Measurements from ENCODE around the gene DPYD. TPM values are rescaled to one million over a fixed set of nuclear protein-coding genes. Genes with fewer than 3 reads are reported as not detected.

DPYD gene
- total RNA-seq, 1 experiment from 2014 or later: 12.8 TPM

DNA sequence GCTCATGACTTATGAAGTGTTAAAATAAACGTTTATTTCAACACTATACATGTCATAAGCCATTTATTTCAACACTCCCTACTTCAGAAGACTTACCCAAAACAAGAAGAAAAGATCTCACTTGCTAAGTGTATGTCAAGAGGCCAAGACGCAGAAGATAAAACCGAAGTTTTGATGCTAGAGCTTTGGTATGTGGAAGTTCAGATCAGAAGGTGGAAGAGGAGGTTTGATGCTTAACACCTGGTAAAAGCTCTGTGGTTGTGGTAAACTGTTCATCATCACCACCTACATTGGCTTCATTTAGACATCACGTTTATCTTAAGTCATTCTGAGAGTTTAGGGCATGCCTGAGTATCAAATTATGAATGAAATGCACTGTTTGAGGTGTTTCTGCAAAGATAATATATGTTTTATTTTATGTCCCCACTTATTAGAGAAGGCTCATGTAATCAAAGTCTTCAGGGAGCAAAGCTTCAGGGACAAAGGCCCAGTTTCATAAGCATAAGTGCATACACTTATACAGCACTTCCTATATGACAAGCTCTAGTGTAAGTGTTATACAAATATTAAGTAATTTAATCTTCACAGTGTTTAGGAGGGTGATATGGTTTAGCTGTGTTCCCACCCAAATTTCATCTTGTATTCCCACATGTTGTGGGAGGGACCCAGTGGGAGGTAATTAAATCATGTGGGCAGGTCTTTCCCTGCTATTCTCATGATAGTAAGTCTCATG lies 665.9 kb downstream of the DPYD start:
- CTCF ChIA-PET: no interaction called here
- no peak for DNase-seq
- Histone ChIP-seq H3K27ac (ENCODE audit: low read length) (no peak overlapping the region), H3K27me3 (ENCODE audit: low read length) (no peaks in the 10 kb centered on the region), H4K20me1 (ENCODE audit: low read length) (no peaks in the 10 kb centered on the region), H3K4me3 (ENCODE audit: low read length) (no peak overlapping the region), H3F3A (ENCODE audit: low read length, unreplicated experiment) (no peaks in the 10 kb centered on the region), H3K36me3 (ENCODE audit: low read depth, low read length) (no peaks in the 10 kb centered on the region), H3K4me2 (ENCODE audit: low read length) (no peak overlapping the region), H3K9me2 (replicated peaks; ENCODE audit: low read length) (no peaks in the 10 kb centered on the region), H3K4me1 (ENCODE audit: insufficient read depth, low read length) (no peaks in the 10 kb centered on the region), H3K9ac (ENCODE audit: low read length) (no peak overlapping the region), H3K79me2 (ENCODE audit: low read length) (no peaks in the 10 kb centered on the region), H3K9me3 (ENCODE audit: low read length) (no peaks in the 10 kb centered on the region), H2AFZ (ENCODE audit: low read length) (no peak overlapping the region)
- ATAC-seq: no peak
- POLR2A ChIA-PET (ENCODE audit: unreplicated experiment): no interaction called here
- TF ChIP-seq EZH2 (IDR thresholded peaks at IDR 0.05; ENCODE audit: low read length, unreplicated experiment): no peak
- TF ChIP-seq EZH2phosphoT487 (IDR thresholded peaks at IDR 0.05; ENCODE audit: borderline replicate concordance, low read length): no peak
- TF ChIP-seq, protein P1, sequence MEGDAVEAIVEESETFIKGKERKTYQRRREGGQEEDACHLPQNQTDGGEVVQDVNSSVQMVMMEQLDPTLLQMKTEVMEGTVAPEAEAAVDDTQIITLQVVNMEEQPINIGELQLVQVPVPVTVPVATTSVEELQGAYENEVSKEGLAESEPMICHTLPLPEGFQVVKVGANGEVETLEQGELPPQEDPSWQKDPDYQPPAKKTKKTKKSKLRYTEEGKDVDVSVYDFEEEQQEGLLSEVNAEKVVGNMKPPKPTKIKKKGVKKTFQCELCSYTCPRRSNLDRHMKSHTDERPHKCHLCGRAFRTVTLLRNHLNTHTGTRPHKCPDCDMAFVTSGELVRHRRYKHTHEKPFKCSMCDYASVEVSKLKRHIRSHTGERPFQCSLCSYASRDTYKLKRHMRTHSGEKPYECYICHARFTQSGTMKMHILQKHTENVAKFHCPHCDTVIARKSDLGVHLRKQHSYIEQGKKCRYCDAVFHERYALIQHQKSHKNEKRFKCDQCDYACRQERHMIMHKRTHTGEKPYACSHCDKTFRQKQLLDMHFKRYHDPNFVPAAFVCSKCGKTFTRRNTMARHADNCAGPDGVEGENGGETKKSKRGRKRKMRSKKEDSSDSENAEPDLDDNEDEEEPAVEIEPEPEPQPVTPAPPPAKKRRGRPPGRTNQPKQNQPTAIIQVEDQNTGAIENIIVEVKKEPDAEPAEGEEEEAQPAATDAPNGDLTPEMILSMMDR (conservative IDR thresholded peaks at IDR 0.05; ENCODE audit: low read depth, low read length): no peak
- intact Hi-C loops (cut with micrococcal nuclease): no loop called here
- BruUV-seq (replicated peaks): no TSS peak

DNA sequence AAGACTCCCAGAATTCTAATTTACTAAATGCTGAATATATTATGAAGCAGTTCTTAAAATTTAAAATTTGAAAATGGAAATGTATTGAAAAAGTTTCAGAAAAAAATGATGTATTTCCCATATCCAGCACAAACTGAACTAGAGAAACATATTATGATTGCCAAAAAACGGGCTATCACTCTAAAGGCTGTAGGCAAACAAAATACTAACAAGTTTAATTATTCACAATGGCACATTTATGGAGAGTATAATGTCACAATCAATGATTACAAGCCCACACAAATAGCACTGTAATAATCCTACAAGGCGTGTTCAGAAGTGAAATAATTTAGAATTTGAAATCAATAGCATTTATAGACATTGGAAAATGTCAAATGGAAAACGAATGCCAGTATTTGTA lies 667.9 kb downstream of the DPYD start:
- Histone ChIP-seq H2AFZ (ENCODE audit: low read length) (no peak overlapping the region), H3K9me3 (ENCODE audit: low read length) (no peaks in the 10 kb centered on the region), H3K27ac (ENCODE audit: low read length) (no peak overlapping the region), H3K9me2 (replicated peaks; ENCODE audit: low read length) (no peaks in the 10 kb centered on the region), H3K4me1 (ENCODE audit: insufficient read depth, low read length) (no peaks in the 10 kb centered on the region), H3K27me3 (ENCODE audit: low read length) (no peaks in the 10 kb centered on the region), H3K79me2 (ENCODE audit: low read length) (no peaks in the 10 kb centered on the region), H3K9ac (ENCODE audit: low read length) (no peak overlapping the region), H3K4me3 (ENCODE audit: low read length) (no peak overlapping the region), H3K4me2 (ENCODE audit: low read length) (no peak overlapping the region), H3F3A (ENCODE audit: low read length, unreplicated experiment) (no peaks in the 10 kb centered on the region), H4K20me1 (ENCODE audit: low read length) (no peaks in the 10 kb centered on the region), H3K36me3 (ENCODE audit: low read depth, low read length) (no peaks in the 10 kb centered on the region)
- POLR2A ChIA-PET (ENCODE audit: unreplicated experiment): no interaction called here
- BruUV-seq (replicated peaks): no TSS peak
- DNase-seq (no peak), ATAC-seq (no peak)
- intact Hi-C loops (cut with micrococcal nuclease): no loop called here
- CTCF ChIA-PET: no interaction called here
- TF ChIP-seq, protein P1 (conservative IDR thresholded peaks at IDR 0.05; ENCODE audit: low read depth, low read length): no peak
- no peak for TF ChIP-seq EZH2 (IDR thresholded peaks at IDR 0.05; ENCODE audit: low read length, unreplicated experiment)
- no peak for TF ChIP-seq EZH2phosphoT487 (IDR thresholded peaks at IDR 0.05; ENCODE audit: borderline replicate concordance, low read length)

DNA sequence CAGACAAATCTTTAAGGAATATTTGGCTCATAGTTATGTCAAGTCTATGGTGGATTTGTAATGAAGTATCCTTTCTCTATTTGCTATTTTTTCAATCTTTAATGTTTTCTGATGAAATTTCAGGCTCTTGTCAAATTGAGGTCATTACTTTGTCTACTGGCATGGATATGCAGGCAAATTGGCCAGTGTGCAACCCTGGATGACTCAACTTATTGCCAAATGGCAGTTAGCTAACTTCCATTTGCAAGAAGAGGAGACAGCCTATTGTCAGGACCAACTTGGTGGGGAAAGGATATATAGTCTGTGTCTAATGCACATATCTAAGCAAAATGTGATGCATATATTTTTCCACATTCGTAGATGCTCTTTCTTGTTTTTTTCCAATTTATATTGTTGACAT lies 668.8 kb downstream of the DPYD start:
- TF ChIP-seq EZH2 (IDR thresholded peaks at IDR 0.05; ENCODE audit: low read length, unreplicated experiment) (no peak), EZH2phosphoT487 (IDR thresholded peaks at IDR 0.05; ENCODE audit: borderline replicate concordance, low read length) (no peak)
- TF ChIP-seq, protein P1 (conservative IDR thresholded peaks at IDR 0.05; ENCODE audit: low read depth, low read length): no peak
- H3K27me3 ChIP-seq (ENCODE audit: low read length): no peaks in the 10 kb centered on the region
- intact Hi-C loops (cut with micrococcal nuclease): no loop called here
- POLR2A ChIA-PET (ENCODE audit: unreplicated experiment): no interaction called here
- no peaks in the 10 kb centered on the region for H3K4me1 ChIP-seq (ENCODE audit: insufficient read depth, low read length)
- peak; percentile 20 for DNase-seq
- no peaks in the 10 kb centered on the region for H3K9me2 ChIP-seq (replicated peaks; ENCODE audit: low read length)
- no peaks in the 10 kb centered on the region for H3K36me3 ChIP-seq (ENCODE audit: low read depth, low read length)
- BruUV-seq (replicated peaks): no TSS peak
- no peak overlapping the region for H3K4me2 ChIP-seq (ENCODE audit: low read length)
- no peaks in the 10 kb centered on the region for H3K9me3 ChIP-seq (ENCODE audit: low read length)
- H3K4me3 ChIP-seq (ENCODE audit: low read length): no peak overlapping the region
- no peaks in the 10 kb centered on the region for H3K79me2 ChIP-seq (ENCODE audit: low read length)
- H3K9ac ChIP-seq (ENCODE audit: low read length): no peak overlapping the region
- H4K20me1 ChIP-seq (ENCODE audit: low read length): no peaks in the 10 kb centered on the region
- no peaks in the 10 kb centered on the region for H3F3A ChIP-seq (ENCODE audit: low read length, unreplicated experiment)
- H3K27ac ChIP-seq (ENCODE audit: low read length): no peak overlapping the region
- CTCF ChIA-PET: no interaction called here
- ATAC-seq: no peak
- no peak overlapping the region for H2AFZ ChIP-seq (ENCODE audit: low read length)

All from PC-3 (cell line).